GM19351 (cell line): ENCODE data around the gene C14orf180.

Source experiments
- ATAC-seq: cut with Tn5 transposase; IDR thresholded peaks from one replicate; pipeline ENCODE4 v1.9.1; 2021; ENCODE audit warnings: mild to moderate bottlenecking, moderate library complexity; ENCODE audit not compliant: unreplicated experiment

The C14orf180 gene

GRCh38 chr14:104579507-104579906 lies at the start of gene C14orf180:
C14orf180 (plus strand) TSS chr14:104579764; CDS start chr14:104586431, 6,667 bp downstream.
- no peak for ATAC-seq

GRCh38 chr14:104530646-104531045 lies 48.9 kb upstream of the C14orf180 start:
- no peak for ATAC-seq

GRCh38 chr14:104531421-104532190 lies 48.0 kb upstream of the C14orf180 start:
- no peak for ATAC-seq

- no peak for ATAC-seq
Measured at GRCh38 chr14:104532191-104532555, 47.4 kb upstream of the C14orf180 start.

GRCh38 chr14:104534036-104534435 lies 45.5 kb upstream of the C14orf180 start:
- ATAC-seq: no peak

- no peak for ATAC-seq
Measured at GRCh38 chr14:104536942-104537612, 42.5 kb upstream of the C14orf180 start.

- no peak for ATAC-seq
Measured at GRCh38 chr14:104537613-104537988, 42.0 kb upstream of the C14orf180 start.

GRCh38 chr14:104541905-104542465 lies 37.6 kb upstream of the C14orf180 start:
- ATAC-seq: no peak

- ATAC-seq: no peak
Measured at GRCh38 chr14:104542871-104543830, 36.4 kb upstream of the C14orf180 start.

GRCh38 chr14:104544362-104544961 lies 35.1 kb upstream of the C14orf180 start:
- ATAC-seq: no peak

- ATAC-seq: no peak
Measured at GRCh38 chr14:104545151-104545941, 34.2 kb upstream of the C14orf180 start.

GRCh38 chr14:104545942-104546501 lies 33.5 kb upstream of the C14orf180 start:
- ATAC-seq: no peak

- no peak for ATAC-seq
Measured at GRCh38 chr14:104546591-104547309, 32.8 kb upstream of the C14orf180 start.

- ATAC-seq: no peak
Measured at GRCh38 chr14:104547310-104547997, 32.1 kb upstream of the C14orf180 start.

GRCh38 chr14:104547998-104548700 lies 31.4 kb upstream of the C14orf180 start:
- no peak for ATAC-seq

GRCh38 chr14:104548802-104549535 lies 30.6 kb upstream of the C14orf180 start:
- no peak for ATAC-seq
